GM23338 (cell line): ENCODE results near the gene PSORS1C1. TPM values are rescaled to one million over a fixed set of nuclear protein-coding genes. Genes with fewer than 3 reads are reported as not detected.

Experiments
- ATAC-seq: fragments of 200-7000 bp; cut with Tn5 transposase; 3 replicates; pipeline ENCODE4 v1.9.1; 2020
- DNase-seq: peaks from one replicate; pipeline ENCODE4 v3.0.0-alpha.2; 2015; ENCODE audit warnings: low spot score
- H2AFZ ChIP-seq: fragments of 200-600 bp; sonication (generic); 2 replicates; pipeline ENCODE4 v1.8.0; 2016; ENCODE audit warnings: antibody characterized with exemption, mild to moderate bottlenecking, moderate library complexity
- H3F3A ChIP-seq: fragments of 200-600 bp; sonication (generic); replicated peaks from 2 replicates; pipeline ENCODE4 v1.8.0; 2017; ENCODE audit warnings: antibody characterized with exemption, mixed run types, low read depth
- H3K27ac ChIP-seq: fragments of 200-600 bp; sonication (generic); 2 replicates; pipeline ENCODE4 v1.6.1; 2016; ENCODE audit warnings: low read depth
- H3K27me3 ChIP-seq: fragments of 200-600 bp; sonication (generic); 2 replicates; pipeline ENCODE4 v1.8.0; 2016; ENCODE audit warnings: mild to moderate bottlenecking, mixed run types, moderate library complexity; ENCODE audit not compliant: insufficient read depth
- H3K36me3 ChIP-seq: fragments of 200-600 bp; sonication (generic); 2 replicates; pipeline ENCODE4 v1.8.0; 2016; ENCODE audit warnings: mild to moderate bottlenecking; ENCODE audit not compliant: insufficient read depth
- H3K4me1 ChIP-seq: fragments of 200-600 bp; sonication (generic); 2 replicates; pipeline ENCODE4 v1.8.0; 2016; ENCODE audit warnings: mild to moderate bottlenecking, moderate library complexity; ENCODE audit not compliant: insufficient read depth
- H3K4me2 ChIP-seq: fragments of 200-600 bp; sonication (generic); 2 replicates; pipeline ENCODE4 v1.7.1; 2017; ENCODE audit warnings: mixed run types
- H3K4me3 ChIP-seq: fragments of 200-600 bp; sonication (generic); 2 replicates; pipeline ENCODE4 v1.6.1; 2016; ENCODE audit warnings: mixed run types
- H3K79me2 ChIP-seq: fragments of 200-600 bp; sonication (generic); replicated peaks from 2 replicates; pipeline ENCODE4 v1.8.0; 2017; ENCODE audit warnings: mild to moderate bottlenecking; ENCODE audit not compliant: insufficient read depth
- H3K9me2 ChIP-seq: fragments of 200-600 bp; sonication (generic); 2 replicates; pipeline ENCODE4 v1.8.0; 2017; ENCODE audit not compliant: insufficient read depth
- H4K20me1 ChIP-seq: fragments of 200-600 bp; sonication (generic); replicated peaks from 2 replicates; pipeline ENCODE4 v1.8.0; 2017; ENCODE audit warnings: mild to moderate bottlenecking; ENCODE audit not compliant: insufficient read depth
- H3K27ac Mint-ChIP-seq: 2 replicates; pipeline ENCODE4 v1.8.0; 2020; ENCODE audit warnings: inconsistent platforms, mild to moderate bottlenecking, moderate library complexity, mixed read lengths
- H3K27me3 Mint-ChIP-seq: 3 replicates; pipeline ENCODE4 v1.8.0; 2022; ENCODE audit warnings: low read depth, mild to moderate bottlenecking, moderate library complexity, mixed read lengths, inconsistent platforms; ENCODE audit not compliant: insufficient read depth, poor library complexity
- H3K36me3 Mint-ChIP-seq: 3 replicates; pipeline ENCODE4 v1.8.0; 2021; ENCODE audit warnings: low read depth, mild to moderate bottlenecking, inconsistent platforms, moderate library complexity, mixed read lengths
- H3K4me1 Mint-ChIP-seq: 3 replicates; pipeline ENCODE4 v1.8.0; 2020; ENCODE audit warnings: mild to moderate bottlenecking, inconsistent platforms, mixed read lengths
- H3K4me3 Mint-ChIP-seq: 3 replicates; pipeline ENCODE4 v1.8.0; 2021; ENCODE audit warnings: moderate library complexity, mild to moderate bottlenecking, inconsistent platforms, mixed read lengths
- H3K9me3 Mint-ChIP-seq: 3 replicates; pipeline ENCODE4 v1.8.0; 2020; ENCODE audit warnings: moderate library complexity, mild to moderate bottlenecking, inconsistent platforms, mixed read lengths
- CREB1 ChIP-seq: fragments of 250-450 bp; sonication (Bioruptor Pico); IDR thresholded peaks from 2 replicates; pipeline ENCODE4 v1.5.0; 2020; ENCODE audit warnings: low read depth, mild to moderate bottlenecking, moderate library complexity
- CTCF ChIP-seq, 2 experiments: fragments of 200-600 bp in 1 of 2; sonication (generic) in 1 of 2; conservative IDR thresholded peaks; 2 replicates each; pipeline versions ENCODE4 v1.5.1 to v1.6.1; 2016 to 2017; ENCODE audit warnings: antibody characterized with exemption in 2 of 2, low read depth in 2 of 2, mild to moderate bottlenecking in 2 of 2, moderate library complexity in 1 of 2
- ETS1 ChIP-seq: IDR thresholded peaks from 2 replicates; pipeline ENCODE4 v1.6.1; 2016; ENCODE audit warnings: antibody characterized with exemption
- EZH2 ChIP-seq: fragments of 200-600 bp; sonication (generic); IDR thresholded peaks from one replicate; pipeline ENCODE4 v1.8.0; 2017; ENCODE audit warnings: antibody characterized with exemption, mild to moderate bottlenecking, low read depth; ENCODE audit not compliant: unreplicated experiment
- JUNB ChIP-seq: IDR thresholded peaks from one replicate; pipeline ENCODE4 v1.6.1; 2016; ENCODE audit warnings: antibody characterized with exemption; ENCODE audit not compliant: unreplicated experiment
- NANOG ChIP-seq: IDR thresholded peaks from 2 replicates; pipeline ENCODE4 v1.6.1; 2016; ENCODE audit warnings: antibody characterized with exemption, borderline replicate concordance
- REST ChIP-seq: IDR thresholded peaks from one replicate; pipeline ENCODE4 v1.6.1; 2018; ENCODE audit warnings: antibody characterized with exemption; ENCODE audit not compliant: unreplicated experiment
- STAT1 ChIP-seq: IDR thresholded peaks from one replicate; pipeline ENCODE4 v1.6.1; 2016; ENCODE audit warnings: antibody characterized with exemption; ENCODE audit not compliant: unreplicated experiment
- ZNF114 ChIP-seq: fragments of 250-450 bp; sonication (Bioruptor Pico); IDR thresholded peaks from 2 replicates; pipeline ENCODE4 v1.5.0; 2020; ENCODE audit warnings: mild to moderate bottlenecking, moderate library complexity
- ZNF331 ChIP-seq: fragments of 250-450 bp; sonication (Bioruptor Pico); IDR thresholded peaks from 2 replicates; pipeline ENCODE4 v1.5.0; 2020; ENCODE audit warnings: low read depth, mild to moderate bottlenecking, moderate library complexity
- ZNF462 ChIP-seq: fragments of 250-450 bp; sonication (Bioruptor Pico); IDR thresholded peaks from 2 replicates; pipeline ENCODE4 v1.5.0; 2020; ENCODE audit warnings: mild to moderate bottlenecking, moderate library complexity
- polyA plus RNA-seq: library from polyadenylated mRNA; unstranded; fragments of >200 nt; fragmentation: Nextera tagmentation; extraction: Ambion mirVana; gene quantifications from 2 replicates; pipeline ENCODE4 v1.2.1, GENCODE V29; 2016
- total RNA-seq: library from RNA; depleted of rRNA; stranded (reverse); fragments of >200 nt; shearing (Covaris generic); gene quantifications from 2 replicates; pipeline ENCODE4 v1.2.3, GENCODE V29; 2014

PSORS1C1 gene
- total and polyA plus RNA-seq, 2 experiments from 2014 or later = not detected

GRCh38 chr6:31086788-31087440 lies 27.7 kb upstream of the PSORS1C1 start:
- Mint-ChIP-seq H3K4me3 (no peak overlapping the region), H3K36me3 (no peaks in the 10 kb centered on the region), H3K4me1 (peaks cover 8% of the 10 kb centered on the region), H3K27me3 (peaks cover 11% of the 10 kb centered on the region), H3K9me3 (no peaks in the 10 kb centered on the region), H3K27ac (no peak overlapping the region)
- Histone ChIP-seq H4K20me1 (no peaks in the 10 kb centered on the region), H3K4me2 (no peak overlapping the region), H3K27ac (no peak overlapping the region), H3K4me3 (no peak overlapping the region), H3K4me1 (no peaks in the 10 kb centered on the region), H3K36me3 (no peaks in the 10 kb centered on the region), H3K27me3 (no peaks in the 10 kb centered on the region), H3K9me2 (no peaks in the 10 kb centered on the region), H2AFZ (no peak overlapping the region), H3F3A (no peaks in the 10 kb centered on the region), H3K79me2 (no peaks in the 10 kb centered on the region)
- ATAC-seq (no peak), DNase-seq (no peak)
- no peak for TF ChIP-seq REST
- no peak for TF ChIP-seq ZNF331
- no peak for TF ChIP-seq NANOG
- TF ChIP-seq EZH2 = no peak
- no peak for TF ChIP-seq CTCF (conservative IDR thresholded peaks at IDR 0.05; ENCODE audit: low read depth in 2 of 2)
- no peak for TF ChIP-seq CREB1 (CRISPR knock-in tag)
- no peak for TF ChIP-seq STAT1
- no peak for TF ChIP-seq ZNF114 (CRISPR knock-in tag)
- no peak for TF ChIP-seq JUNB
- TF ChIP-seq ZNF462 (CRISPR knock-in tag) = no peak
- TF ChIP-seq ETS1 = no peak
